GM19193 (cell line): ENCODE measurements around the gene CELF5.

Source experiments
- POLR2A ChIP-seq: IDR thresholded peaks from 4 replicates; pipeline ENCODE4 v1.6.1; 2011; ENCODE audit not compliant: insufficient read depth, insufficient read length; ENCODE audit errors: extremely low read depth

The CELF5 gene

GRCh38 chr19:3279306-3279705, 54.8 kb downstream of the CELF5 start:
- TF ChIP-seq POLR2A, result no peak

- TF ChIP-seq POLR2A, result no peak
Measured at GRCh38 chr19:3281026-3281425, 56.6 kb downstream of the CELF5 start.

GRCh38 chr19:3282155-3282554, 57.7 kb downstream of the CELF5 start:
- TF ChIP-seq POLR2A, result no peak

GRCh38 chr19:3282564-3282963, 58.1 kb downstream of the CELF5 start:
- TF ChIP-seq POLR2A, result no peak

GRCh38 chr19:3283246-3283751, 58.8 kb downstream of the CELF5 start:
- no peak for TF ChIP-seq POLR2A

- no peak for TF ChIP-seq POLR2A
Measured at GRCh38 chr19:3283886-3284657, 59.6 kb downstream of the CELF5 start.

GRCh38 chr19:3284759-3285646, 60.5 kb downstream of the CELF5 start:
- TF ChIP-seq POLR2A, result no peak

- TF ChIP-seq POLR2A, result no peak
Measured at GRCh38 chr19:3285647-3286176, 61.3 kb downstream of the CELF5 start.

- TF ChIP-seq POLR2A, result no peak
Measured at GRCh38 chr19:3287814-3288213, 63.4 kb downstream of the CELF5 start.

- no peak for TF ChIP-seq POLR2A
Measured at GRCh38 chr19:3289971-3290569, 65.6 kb downstream of the CELF5 start.

- TF ChIP-seq POLR2A, result no peak
Measured at GRCh38 chr19:3291644-3292043, 67.2 kb downstream of the CELF5 start.

GRCh38 chr19:3292958-3293529, 68.6 kb downstream of the CELF5 start:
- no peak for TF ChIP-seq POLR2A

- TF ChIP-seq POLR2A, result no peak
Measured at GRCh38 chr19:3293560-3293959, 69.1 kb downstream of the CELF5 start.

GRCh38 chr19:3294080-3294850, 69.8 kb downstream of the CELF5 start:
- no peak for TF ChIP-seq POLR2A
